Glutamatergic neuron (in vitro differentiated cells): Measurements from ENCODE around the gene AHCYL2. TPM values are rescaled to one million over a fixed set of nuclear protein-coding genes. Genes with fewer than 3 reads are reported as not detected.

Experiments
- DNase-seq: peaks from one replicate; pipeline ENCODE4 v3.0.0; 2022
- H3K27ac Mint-ChIP-seq: one replicate; pipeline ENCODE4 v1.8.0; 2020; ENCODE audit warnings: mild to moderate bottlenecking, mixed read lengths, inconsistent platforms; ENCODE audit not compliant: unreplicated experiment
- H3K27me3 Mint-ChIP-seq: one replicate; pipeline ENCODE4 v1.8.0; 2020; ENCODE audit warnings: mild to moderate bottlenecking, moderate library complexity, mixed read lengths, inconsistent platforms; ENCODE audit not compliant: unreplicated experiment
- H3K36me3 Mint-ChIP-seq: one replicate; pipeline ENCODE4 v1.8.0; 2020; ENCODE audit warnings: mild to moderate bottlenecking, mixed read lengths, inconsistent platforms; ENCODE audit not compliant: unreplicated experiment
- H3K4me1 Mint-ChIP-seq: one replicate; pipeline ENCODE4 v1.8.0; 2020; ENCODE audit warnings: mild to moderate bottlenecking, low read depth, mixed read lengths, inconsistent platforms; ENCODE audit not compliant: unreplicated experiment
- H3K4me3 Mint-ChIP-seq: one replicate; pipeline ENCODE4 v1.8.0; 2020; ENCODE audit warnings: mild to moderate bottlenecking, mixed read lengths, inconsistent platforms; ENCODE audit not compliant: unreplicated experiment
- H3K9me3 Mint-ChIP-seq: one replicate; pipeline ENCODE4 v1.8.0; 2020; ENCODE audit warnings: mild to moderate bottlenecking, moderate library complexity, mixed read lengths, inconsistent platforms; ENCODE audit not compliant: unreplicated experiment
- CTCF ChIP-seq: fragments of 200-600 bp; sonication (generic); IDR thresholded peaks from one replicate; pipeline ENCODE4 v1.5.0; 2021; ENCODE audit not compliant: partially characterized antibody, unreplicated experiment
- total RNA-seq: library from RNA; stranded (reverse); fragmentation: NEBNext Ultra II Directional; extraction: Animal tissue kit (Norgen Biotek cat#: 25700); gene quantifications from one replicate; pipeline ENCODE4 v1.2.1, GENCODE V29; 2021; ENCODE audit not compliant: unreplicated experiment

AHCYL2 gene
- total RNA-seq, 1 donor from 2014 or later, result 16.8 TPM

- Mint-ChIP-seq H3K4me1 (no peaks in the 10 kb centered on the region), H3K4me3 (no peak overlapping the region), H3K27ac (no peak overlapping the region), H3K27me3 (peaks cover 3% of the 10 kb centered on the region), H3K36me3 (no peaks in the 10 kb centered on the region), H3K9me3 (no peaks in the 10 kb centered on the region)
- no peak for TF ChIP-seq CTCF
- DNase-seq, result no peak
Observed at GRCh38 chr7:129203050-129203741, 21.6 kb upstream of the AHCYL2 start.

GRCh38 chr7:129205126-129205818, 19.6 kb upstream of the AHCYL2 start:
- H3K9me3 Mint-ChIP-seq, result peaks cover 2% of the 10 kb centered on the region
- DNase-seq, result no peak
- TF ChIP-seq CTCF, result no peak
- no peak overlapping the region for H3K27ac Mint-ChIP-seq
- no peaks in the 10 kb centered on the region for H3K4me1 Mint-ChIP-seq
- no peaks in the 10 kb centered on the region for H3K36me3 Mint-ChIP-seq
- peaks cover 5% of the 10 kb centered on the region for H3K27me3 Mint-ChIP-seq
- no peak overlapping the region for H3K4me3 Mint-ChIP-seq

- H3K4me3 Mint-ChIP-seq, result no peak overlapping the region
- no peaks in the 10 kb centered on the region for H3K4me1 Mint-ChIP-seq
- no peak overlapping the region for H3K27ac Mint-ChIP-seq
- no peak for DNase-seq
- H3K27me3 Mint-ChIP-seq, result peaks cover 5% of the 10 kb centered on the region
- H3K9me3 Mint-ChIP-seq, result peaks cover 2% of the 10 kb centered on the region
- H3K36me3 Mint-ChIP-seq, result no peaks in the 10 kb centered on the region
- no peak for TF ChIP-seq CTCF
Observed at GRCh38 chr7:129205987-129206785, 18.6 kb upstream of the AHCYL2 start.

GRCh38 chr7:129208667-129209066, 16.2 kb upstream of the AHCYL2 start:
- no peak overlapping the region for H3K27ac Mint-ChIP-seq
- peaks cover 5% of the 10 kb centered on the region for H3K27me3 Mint-ChIP-seq
- no peaks in the 10 kb centered on the region for H3K4me1 Mint-ChIP-seq
- H3K36me3 Mint-ChIP-seq, result peaks cover under 1% of the 10 kb centered on the region
- TF ChIP-seq CTCF, result no peak
- peaks cover 2% of the 10 kb centered on the region for H3K9me3 Mint-ChIP-seq
- DNase-seq, result no peak
- no peak overlapping the region for H3K4me3 Mint-ChIP-seq
